Inflammatory macrophage (primary cell): Measurements from ENCODE around the gene OR56A3.
A peak's percentile ranks its signal among the peaks of the same experiment; 100 is the strongest.

Experiments
- DNase-seq, 2 donors: peaks; one replicate each; pipeline ENCODE4 v3.0.0-alpha.2; 2020 to 2022

OR56A3 gene

GRCh38 chr11:5983443-5983842 lies 41.4 kb downstream of the OR56A3 start:
- DNase-seq, result no peak

DNA sequence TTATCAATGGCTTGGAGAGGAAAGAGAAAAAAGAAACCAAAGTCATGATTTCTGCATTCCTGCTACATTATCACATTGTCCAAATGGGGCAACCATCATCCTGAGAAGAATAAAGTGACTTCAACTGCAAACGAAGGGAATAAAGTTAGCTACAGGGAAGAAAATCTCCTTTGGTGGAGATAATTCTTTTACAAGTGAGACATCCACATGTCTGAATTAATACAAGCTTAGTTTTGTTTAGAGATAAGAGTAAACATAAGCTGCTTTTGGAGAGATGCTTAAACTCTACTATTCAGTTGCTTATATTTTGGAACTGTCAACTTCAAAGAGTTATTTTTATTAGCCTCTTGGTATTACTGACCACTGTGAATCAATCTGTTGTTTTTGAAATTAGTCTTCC lies 44.8 kb downstream of the OR56A3 start, which contains the start of gene OR52L1:
OR52L1 (minus strand) TSS at position 101 of the 400 bp plus-strand sequence; CDS start at position 46, 55 bp downstream.
- DNase-seq, result no peak

- no peak for DNase-seq
These were observed 47.2 kb downstream of the OR56A3 start for GRCh38 chr11:5989203-5989602.

DNA sequence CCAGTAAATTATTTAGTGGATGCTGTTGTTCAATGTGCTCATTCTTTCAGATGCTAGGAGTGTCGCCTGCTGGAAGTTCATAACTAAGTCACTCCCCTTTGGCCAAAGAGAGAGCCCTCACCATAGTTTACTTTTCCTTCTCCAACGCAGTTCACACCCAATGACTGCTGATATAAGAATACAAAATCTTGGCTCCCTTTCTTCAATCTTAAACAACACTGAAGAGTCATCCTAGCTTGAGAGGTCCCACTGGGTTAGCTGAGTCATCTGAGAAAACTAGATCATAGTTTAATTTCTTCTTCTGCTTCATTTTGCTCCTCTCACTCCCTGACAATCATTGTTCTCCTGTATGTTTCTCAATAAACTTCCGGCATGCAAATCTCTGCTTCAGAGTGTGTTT lies 50.1 kb downstream of the OR56A3 start:
- no peak for DNase-seq

DNA sequence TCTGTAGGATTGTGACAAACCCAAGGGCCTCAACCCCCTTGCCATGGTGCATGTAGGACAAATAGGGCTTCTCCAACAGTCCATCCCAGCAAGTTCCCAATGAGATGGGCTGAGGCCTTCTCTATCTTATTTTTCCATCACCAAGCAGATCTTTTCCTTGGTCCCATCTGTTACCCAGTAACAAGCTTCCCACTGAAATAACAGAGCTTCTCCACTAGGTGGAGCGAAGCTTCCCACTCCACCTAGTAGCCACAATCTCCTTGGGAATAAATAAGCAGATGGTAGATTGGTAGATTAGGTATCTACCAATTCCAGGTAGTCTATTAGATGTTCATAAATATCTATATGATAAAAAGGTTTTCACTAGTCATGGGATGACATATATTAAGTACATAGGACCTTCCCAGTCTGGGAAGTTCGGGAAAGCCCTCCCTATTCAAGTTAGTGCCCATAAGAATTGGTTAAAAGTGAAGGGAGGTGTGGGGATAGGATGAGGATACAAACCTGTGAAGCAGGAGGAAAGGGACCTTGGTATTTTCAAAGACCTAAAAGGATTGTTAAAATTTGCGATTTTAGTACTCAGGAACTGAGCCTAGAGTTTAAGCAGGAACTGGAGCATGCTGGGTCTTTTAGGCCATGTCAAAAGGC lies 50.7 kb downstream of the OR56A3 start:
- peak; percentile 29 to 38 for DNase-seq

GRCh38 chr11:5994791-5995190 lies 52.7 kb downstream of the OR56A3 start:
- no peak for DNase-seq
